ENCODE measurements around the gene YPEL2. TPM values are rescaled to one million over a fixed set of nuclear protein-coding genes. Genes with fewer than 3 reads are reported as not detected.
A peak's percentile ranks its signal among the peaks of the same experiment; 100 is the strongest.

Gene YPEL2
- total RNA-seq, 1 experiment from 2014 or later = 2.9 TPM

DNA sequence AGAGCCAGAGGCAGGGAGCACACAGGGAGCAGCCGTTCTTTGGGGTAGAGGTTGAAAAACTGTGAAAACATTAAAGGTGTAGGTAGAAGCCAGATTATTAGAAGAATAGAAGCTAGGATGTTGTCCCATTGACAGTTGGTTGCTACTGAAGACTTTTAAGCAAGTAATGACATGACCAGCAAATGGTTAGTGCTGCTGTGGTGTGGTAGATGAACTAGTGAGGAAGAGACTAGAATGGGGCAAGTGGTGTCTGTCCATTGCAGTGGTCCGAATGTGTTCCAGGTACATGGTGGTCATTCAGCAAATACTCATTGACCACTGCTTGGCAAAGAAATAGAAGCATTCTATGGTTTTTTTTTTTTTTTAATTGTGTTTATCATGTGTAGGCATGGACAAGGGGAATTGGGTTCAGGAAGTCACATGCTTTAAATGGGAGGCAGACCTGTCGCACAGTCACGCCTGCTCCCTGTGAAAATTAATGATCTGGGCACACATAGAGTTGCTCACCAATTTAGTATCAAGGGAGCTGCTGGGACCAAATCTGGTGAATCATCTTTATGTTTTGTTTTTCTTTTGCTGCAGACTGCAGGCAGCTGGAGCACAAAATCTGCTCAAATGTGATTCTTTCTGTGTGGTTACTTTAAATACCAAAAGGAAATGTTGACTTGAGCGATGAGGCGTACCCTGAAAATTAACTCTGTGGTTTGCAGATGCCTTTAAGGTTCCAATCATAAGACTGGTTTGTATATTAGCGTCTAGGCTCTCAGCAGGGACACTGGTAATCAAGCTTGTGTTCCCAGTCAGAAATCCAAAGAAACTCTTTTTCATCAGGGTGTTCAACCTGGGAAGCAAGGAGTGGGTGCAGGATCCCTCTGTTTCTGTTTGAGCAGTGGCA lies 30.7 kb downstream of the YPEL2 start:
- BruUV-seq (replicated peaks) = no TSS peak
- Histone ChIP-seq H3K9me3 (no peaks in the 10 kb centered on the region), H3K27me3 (replicated peaks; ENCODE audit: control insufficient read depth, insufficient read depth, low read length) (no peaks in the 10 kb centered on the region), H3K36me3 (ENCODE audit: control insufficient read depth, insufficient read depth, low read length) (no peaks in the 10 kb centered on the region; the same call in 1 of the 2 replicates), H3K4me1 (peaks cover 23% of the 10 kb centered on the region), H3K4me3 (ENCODE audit: low read depth, low read length) (no peak overlapping the region)
- no peak overlapping the region for H3K27ac Mint-ChIP-seq (ENCODE audit: unreplicated experiment)
- H3K9me3 Mint-ChIP-seq (ENCODE audit: unreplicated experiment) = no peaks in the 10 kb centered on the region
- no peak for DNase-seq
- TF ChIP-seq, protein P1, sequence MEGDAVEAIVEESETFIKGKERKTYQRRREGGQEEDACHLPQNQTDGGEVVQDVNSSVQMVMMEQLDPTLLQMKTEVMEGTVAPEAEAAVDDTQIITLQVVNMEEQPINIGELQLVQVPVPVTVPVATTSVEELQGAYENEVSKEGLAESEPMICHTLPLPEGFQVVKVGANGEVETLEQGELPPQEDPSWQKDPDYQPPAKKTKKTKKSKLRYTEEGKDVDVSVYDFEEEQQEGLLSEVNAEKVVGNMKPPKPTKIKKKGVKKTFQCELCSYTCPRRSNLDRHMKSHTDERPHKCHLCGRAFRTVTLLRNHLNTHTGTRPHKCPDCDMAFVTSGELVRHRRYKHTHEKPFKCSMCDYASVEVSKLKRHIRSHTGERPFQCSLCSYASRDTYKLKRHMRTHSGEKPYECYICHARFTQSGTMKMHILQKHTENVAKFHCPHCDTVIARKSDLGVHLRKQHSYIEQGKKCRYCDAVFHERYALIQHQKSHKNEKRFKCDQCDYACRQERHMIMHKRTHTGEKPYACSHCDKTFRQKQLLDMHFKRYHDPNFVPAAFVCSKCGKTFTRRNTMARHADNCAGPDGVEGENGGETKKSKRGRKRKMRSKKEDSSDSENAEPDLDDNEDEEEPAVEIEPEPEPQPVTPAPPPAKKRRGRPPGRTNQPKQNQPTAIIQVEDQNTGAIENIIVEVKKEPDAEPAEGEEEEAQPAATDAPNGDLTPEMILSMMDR (IDR thresholded peaks at IDR 0.05; ENCODE audit: insufficient read depth in 1 of 2, low read depth in 1 of 2, low read length in 1 of 2, severe bottlenecking in 1 of 2, unreplicated experiment in 1 of 2) = no peak
- intact Hi-C loops (cut with micrococcal nuclease; ENCODE audit: unreplicated experiment) = no loop called here
- CTCF ChIA-PET = interaction anchor here (1.1 kb wide), 1 partner anchor 32 kb away, joined by 5 read pairs; no protein-coding TSS in a partner anchor
- POLR2A ChIA-PET = no interaction called here
- H3K4me3 Mint-ChIP-seq (ENCODE audit: unreplicated experiment) = no peak overlapping the region
- H3K27me3 Mint-ChIP-seq (ENCODE audit: insufficient read depth, unreplicated experiment) = no peaks in the 10 kb centered on the region
- peaks cover 15% of the 10 kb centered on the region for H3K4me1 Mint-ChIP-seq (ENCODE audit: low read depth, unreplicated experiment)
- no peaks in the 10 kb centered on the region for H3K36me3 Mint-ChIP-seq (ENCODE audit: insufficient read depth, unreplicated experiment)

DNA sequence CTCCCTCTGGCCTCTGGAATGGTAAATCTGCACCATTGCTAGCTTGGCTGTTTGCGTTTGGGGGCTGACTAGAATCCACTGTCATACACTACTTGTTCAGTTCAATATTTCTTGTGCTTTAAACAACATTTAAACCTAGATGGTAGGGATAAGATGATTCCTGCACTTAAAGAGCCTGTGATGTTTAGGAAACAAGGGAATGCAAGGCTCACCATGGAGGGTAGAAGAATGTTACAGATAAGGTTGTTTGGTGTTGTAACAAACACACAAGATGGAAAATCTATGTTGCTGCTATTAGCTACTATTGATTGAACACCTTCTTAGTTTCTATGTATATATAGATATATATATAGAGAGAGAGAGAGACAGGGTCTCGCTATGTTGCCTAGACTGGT lies 31.4 kb downstream of the YPEL2 start:
- no TSS peak for BruUV-seq (replicated peaks)
- TF ChIP-seq, protein P1 (IDR thresholded peaks at IDR 0.05; ENCODE audit: insufficient read depth in 1 of 2, low read depth in 1 of 2, low read length in 1 of 2, severe bottlenecking in 1 of 2, unreplicated experiment in 1 of 2) = no peak
- H3K4me1 ChIP-seq = peaks cover 30% of the 10 kb centered on the region
- H3K27ac Mint-ChIP-seq (ENCODE audit: unreplicated experiment) = no peak overlapping the region
- H3K4me3 ChIP-seq (ENCODE audit: low read depth, low read length) = no peak overlapping the region
- no peaks in the 10 kb centered on the region for H3K9me3 ChIP-seq
- H3K27me3 ChIP-seq (replicated peaks; ENCODE audit: control insufficient read depth, insufficient read depth, low read length) = no peaks in the 10 kb centered on the region
- H3K27me3 Mint-ChIP-seq (ENCODE audit: insufficient read depth, unreplicated experiment) = no peaks in the 10 kb centered on the region
- no peaks in the 10 kb centered on the region; the same call in 1 of the 2 replicates for H3K36me3 ChIP-seq (ENCODE audit: control insufficient read depth, insufficient read depth, low read length)
- intact Hi-C loops (cut with micrococcal nuclease; ENCODE audit: unreplicated experiment) = no loop called here
- H3K36me3 Mint-ChIP-seq (ENCODE audit: insufficient read depth, unreplicated experiment) = no peaks in the 10 kb centered on the region
- H3K9me3 Mint-ChIP-seq (ENCODE audit: unreplicated experiment) = no peaks in the 10 kb centered on the region
- POLR2A ChIA-PET = no interaction called here
- peaks cover 22% of the 10 kb centered on the region for H3K4me1 Mint-ChIP-seq (ENCODE audit: low read depth, unreplicated experiment)
- CTCF ChIA-PET = interaction anchor here (1.1 kb wide), 1 partner anchor 33 kb away, joined by 5 read pairs; no protein-coding TSS in a partner anchor
- DNase-seq = no peak
- no peak overlapping the region for H3K4me3 Mint-ChIP-seq (ENCODE audit: unreplicated experiment)

DNA sequence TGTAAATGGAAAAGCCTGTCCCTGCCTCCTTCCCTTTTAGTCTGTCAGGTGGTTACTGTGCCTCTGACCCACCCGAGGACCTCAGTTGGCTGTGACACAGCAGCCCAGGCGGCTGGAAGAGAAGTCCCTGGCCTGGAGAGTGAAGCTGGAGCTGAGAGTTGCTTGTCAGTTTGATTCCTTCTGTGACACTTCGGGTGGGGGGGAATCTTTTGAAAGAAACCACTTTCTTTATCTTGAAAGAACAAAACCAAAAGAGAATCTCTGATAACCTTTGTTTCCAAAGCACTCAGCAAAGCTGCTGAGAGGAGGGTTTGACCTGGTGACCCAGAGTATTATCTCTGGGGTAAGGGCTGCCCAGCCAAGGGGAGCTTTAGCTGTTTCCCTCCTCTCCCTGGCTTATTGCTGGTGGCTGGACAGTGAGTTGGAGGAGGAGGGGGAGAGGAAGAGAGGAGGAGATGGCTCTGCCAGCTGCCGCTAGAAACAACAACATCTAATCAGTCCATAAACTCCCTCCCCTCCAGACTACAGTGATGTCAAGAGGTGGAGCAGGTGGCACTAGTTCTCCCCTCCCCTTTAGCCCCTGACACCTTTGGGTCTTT lies 34.0 kb downstream of the YPEL2 start:
- H3K4me3 ChIP-seq (ENCODE audit: low read depth, low read length) = no peak overlapping the region
- H3K36me3 ChIP-seq (ENCODE audit: control insufficient read depth, insufficient read depth, low read length) = no peaks in the 10 kb centered on the region; the same call in 1 of the 2 replicates
- Mint-ChIP-seq H3K36me3 (ENCODE audit: insufficient read depth, unreplicated experiment) (no peaks in the 10 kb centered on the region), H3K27me3 (ENCODE audit: insufficient read depth, unreplicated experiment) (no peaks in the 10 kb centered on the region), H3K27ac (ENCODE audit: unreplicated experiment) (peak overlapping the region; percentile 30), H3K4me3 (ENCODE audit: unreplicated experiment) (peak overlapping the region; percentile 21), H3K4me1 (ENCODE audit: low read depth, unreplicated experiment) (peaks cover 30% of the 10 kb centered on the region), H3K9me3 (ENCODE audit: unreplicated experiment) (no peaks in the 10 kb centered on the region)
- CTCF ChIA-PET = interaction anchor here (0.6 to 2.4 kb wide), 6 partner anchors 24 to 70 kb away, joined by 3 to 18 read pairs (median 5); no protein-coding TSS in a partner anchor
- no TSS peak for BruUV-seq (replicated peaks)
- peak; percentile 74 to 77 for DNase-seq
- no peaks in the 10 kb centered on the region for H3K27me3 ChIP-seq (replicated peaks; ENCODE audit: control insufficient read depth, insufficient read depth, low read length)
- POLR2A ChIA-PET = interaction anchor here (0.6 to 1.2 kb wide), 2 partner anchors 33 to 67 kb away, joined by 4 to 14 read pairs; no protein-coding TSS in a partner anchor
- TF ChIP-seq, protein P1 (IDR thresholded peaks at IDR 0.05; ENCODE audit: insufficient read depth in 1 of 2, low read depth in 1 of 2, low read length in 1 of 2, severe bottlenecking in 1 of 2, unreplicated experiment in 1 of 2) = no peak
- peaks cover 39% of the 10 kb centered on the region for H3K4me1 ChIP-seq
- intact Hi-C loops (cut with micrococcal nuclease; ENCODE audit: unreplicated experiment) = no loop called here
- H3K9me3 ChIP-seq = no peaks in the 10 kb centered on the region

Measured in Caco-2 (cell line).